C1 segment of cervical spinal cord (tissue), 14 donors: ENCODE measurements around the gene OR2W1.

Experiments
- DNase-seq, 14 donors: peaks; one replicate each; lab custom pipeline; 2025; lab: John Stamatoyannopoulos, UW

Gene OR2W1

DNA sequence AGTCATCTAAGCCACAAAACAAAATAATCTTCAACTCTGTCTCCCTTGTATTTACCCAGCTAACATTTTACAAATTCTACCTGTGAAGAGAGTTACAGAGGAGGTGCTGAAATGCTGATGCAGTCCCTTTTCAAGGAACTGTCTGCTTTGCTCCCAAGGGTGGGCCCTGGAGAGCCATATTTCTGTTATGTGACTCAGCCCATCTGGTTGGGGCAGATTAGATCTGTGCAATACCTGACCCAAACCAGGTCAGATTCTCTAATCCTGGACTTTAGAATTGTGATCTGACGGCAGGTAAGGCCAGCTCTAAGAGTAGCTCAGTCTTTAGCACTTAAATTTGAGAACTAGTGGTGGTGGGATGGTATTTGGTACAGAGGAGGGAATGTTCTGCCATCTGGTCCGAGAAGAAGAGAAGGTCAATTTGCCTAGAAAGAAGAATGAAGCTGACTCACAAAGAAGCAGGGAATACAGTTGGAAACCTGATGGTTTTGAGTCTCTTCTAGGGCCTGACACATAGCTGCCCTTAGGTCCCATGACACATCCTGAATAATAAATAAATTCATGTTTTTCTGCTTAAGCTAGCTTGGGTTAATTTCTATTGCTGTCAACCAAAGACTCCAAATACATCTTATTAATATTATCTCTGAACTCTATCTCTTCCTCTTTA is 48.0 kb downstream of the OR2W1 start:
- no peak for DNase-seq

GRCh38 chr6:28995093-28995650 is 49.8 kb downstream of the OR2W1 start:
- no peak for DNase-seq
